T-helper 2 cell (primary cell): Measurements from ENCODE around the gene RPA1.
"Not testable (repeated sequence)": the region's sequence is repeated elsewhere in the genome, so short reads cannot be mapped to it uniquely, and the experiment has no call there.

Experiments
- DNase-seq, 5 experiments: peaks; one replicate each; pipeline versions ENCODE4 v3.0.0 to v3.0.0-alpha.2; 2012 to 2022
- total RNA-seq, 2 donors: gene quantifications; one replicate each; lab custom pipeline; 2026; lab: John Stamatoyannopoulos, UW

Gene RPA1
- 21.5 to 46.5 reads per million in 2 donors for total RNA-seq

DNA sequence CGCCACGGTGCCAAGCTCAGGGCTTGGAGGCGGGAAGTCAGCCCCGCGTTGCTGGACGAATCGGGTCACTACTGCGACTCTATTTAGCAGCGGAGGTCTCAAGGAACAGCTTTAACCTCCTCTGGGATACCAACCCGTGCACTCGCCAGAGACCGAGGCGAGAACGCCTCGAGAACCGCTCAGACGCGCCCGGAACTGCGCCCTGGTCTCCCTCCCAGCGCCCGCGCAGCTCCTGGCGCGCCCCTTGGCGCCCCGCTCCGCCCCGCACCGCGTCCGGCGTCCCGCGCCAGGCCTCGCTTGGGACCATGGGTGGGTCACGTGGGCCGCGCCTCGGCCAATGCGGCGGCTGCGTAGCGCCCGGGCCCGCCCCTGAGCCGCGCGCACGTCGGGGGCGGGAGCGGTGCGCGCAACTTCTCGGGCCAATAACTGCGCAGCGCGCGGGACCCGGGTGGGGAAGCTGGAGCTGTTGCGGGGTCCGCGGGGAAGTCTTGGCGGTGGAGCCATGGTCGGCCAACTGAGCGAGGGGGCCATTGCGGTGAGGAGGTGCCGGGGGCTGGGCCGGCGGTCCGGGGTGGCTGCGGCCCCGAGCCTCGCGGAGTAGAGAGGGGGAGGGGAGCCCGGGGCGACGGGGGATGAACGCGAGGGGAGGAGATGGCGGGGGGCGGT is at the start of gene RPA1, which contains the start of gene SMYD4:
TSS of gene RPA1 (plus strand) at position 414 of the 666 bp plus-strand sequence. CDS start at position 503, 89 bp downstream.
TSS of gene SMYD4 (minus strand) at position 311 of the 666 bp plus-strand sequence. CDS start 1,908 bp downstream, outside the sequence.
- peak; percentile 80 to 94 (median 84) for DNase-seq

DNA sequence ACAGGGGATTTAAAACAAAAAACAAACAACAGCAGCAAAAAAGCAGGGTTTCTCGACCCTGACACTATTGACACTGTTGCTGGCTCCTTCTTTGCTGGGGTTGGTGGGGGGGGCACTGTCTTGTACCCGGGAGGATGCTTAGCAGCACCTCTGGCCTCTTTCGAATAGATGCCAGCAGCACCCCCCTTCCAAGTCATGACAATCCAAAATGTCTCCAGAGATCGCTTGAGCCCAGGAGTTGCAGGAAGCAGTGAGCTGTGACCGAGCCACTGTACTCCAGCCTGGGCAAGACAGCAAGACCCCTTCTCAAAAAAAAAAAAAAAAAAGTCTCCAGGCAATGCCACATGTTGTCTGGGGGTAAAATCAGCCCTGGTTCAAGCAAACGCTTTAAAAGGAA is 47.6 kb upstream of the RPA1 start:
- no peak for DNase-seq

GRCh38 chr17:1783271-1783670 is 46.5 kb upstream of the RPA1 start:
- no peak for DNase-seq

- peak in 1 of 5 experiments; percentile 24 for DNase-seq
These were observed 45.8 kb upstream of the RPA1 start for GRCh38 chr17:1783834-1784611.

DNA sequence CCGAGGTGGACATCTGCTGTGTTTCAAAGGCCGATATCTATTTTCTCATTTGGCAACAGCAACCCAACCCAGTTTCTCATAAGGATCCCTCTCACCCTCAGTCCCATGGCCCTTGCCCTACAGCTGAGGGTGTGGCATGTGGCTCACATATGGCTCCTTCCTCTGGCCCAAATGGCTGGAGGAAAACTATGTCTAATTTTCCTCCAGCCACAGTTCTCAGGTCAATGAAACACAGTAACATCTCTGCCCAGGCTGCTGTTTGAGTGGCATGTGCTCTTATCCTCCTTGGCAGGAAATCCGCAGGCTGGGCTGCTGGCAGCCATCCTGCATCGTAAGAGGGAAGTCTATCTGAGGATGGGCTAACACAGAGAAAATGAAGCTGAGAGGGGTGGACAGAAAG is 43.9 kb upstream of the RPA1 start:
- DNase-seq: no peak

DNA sequence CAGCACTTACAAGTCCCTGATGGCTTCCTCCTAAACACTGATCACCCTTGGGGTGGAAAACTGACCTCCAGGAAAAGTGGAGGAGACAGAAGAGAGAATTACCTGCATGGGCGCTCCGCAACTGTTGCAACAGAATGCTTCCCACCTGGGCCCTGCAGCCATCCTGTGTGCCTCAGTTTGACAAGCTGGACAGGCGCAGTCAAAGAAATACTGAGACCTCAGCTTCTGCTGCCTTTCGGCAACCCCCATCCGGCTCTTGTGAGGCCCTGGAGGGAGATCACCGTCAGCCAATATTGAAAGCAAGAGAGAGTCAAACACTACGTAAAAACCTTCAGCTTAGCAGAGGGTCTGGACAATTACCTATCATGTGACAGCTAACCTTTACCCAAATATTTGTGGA is 43.1 kb upstream of the RPA1 start:
- DNase-seq: no peak

- no peak for DNase-seq
These were observed 42.4 kb upstream of the RPA1 start for GRCh38 chr17:1787301-1787902.

GRCh38 chr17:1789936-1790335 is 39.9 kb upstream of the RPA1 start:
- no peak for DNase-seq

GRCh38 chr17:1792495-1793446 is 37.0 kb upstream of the RPA1 start:
- DNase-seq: no peak

GRCh38 chr17:1793447-1793806 is 36.4 kb upstream of the RPA1 start:
- no peak for DNase-seq

DNA sequence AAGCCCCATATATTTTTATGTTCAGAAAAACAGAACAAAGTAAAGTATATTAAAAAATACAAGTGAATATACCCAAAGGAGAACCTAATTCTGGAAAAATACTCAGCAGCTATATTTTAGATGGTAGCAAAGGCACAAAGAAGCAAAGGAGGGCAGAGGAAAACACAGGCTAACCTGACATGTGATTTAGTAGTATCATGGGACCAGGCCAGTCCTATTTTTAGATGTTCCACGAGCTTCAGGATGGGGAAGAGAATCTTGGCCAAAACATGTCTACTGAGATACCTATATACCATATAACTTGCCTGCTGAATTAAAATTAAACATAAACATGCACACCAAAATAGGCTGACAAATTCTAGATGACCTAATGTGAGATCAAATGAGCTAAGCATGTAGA is 33.0 kb upstream of the RPA1 start:
- no peak for DNase-seq

DNA sequence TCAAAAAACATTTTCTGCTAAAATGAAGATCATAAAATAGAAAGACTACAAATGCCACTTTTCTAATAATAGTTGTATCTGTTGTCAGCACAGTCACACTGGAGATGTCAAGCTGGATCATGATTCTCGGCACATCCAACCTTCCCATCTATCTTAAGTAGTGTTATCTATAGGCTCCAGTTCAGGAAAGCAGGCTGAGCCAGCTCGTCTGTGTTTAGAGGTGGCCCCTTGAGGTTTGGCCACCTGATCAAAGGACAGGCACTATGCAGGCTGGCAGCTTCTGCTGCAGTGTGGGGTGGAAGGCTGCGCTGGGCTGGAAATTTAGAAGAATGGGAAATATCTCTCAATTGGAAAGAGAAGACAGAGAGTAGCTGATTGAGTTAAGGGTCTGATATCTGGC is 32.5 kb upstream of the RPA1 start:
- no peak for DNase-seq

- DNase-seq: not testable (repeated sequence)
These were observed 32.0 kb upstream of the RPA1 start for GRCh38 chr17:1797846-1798245.

DNA sequence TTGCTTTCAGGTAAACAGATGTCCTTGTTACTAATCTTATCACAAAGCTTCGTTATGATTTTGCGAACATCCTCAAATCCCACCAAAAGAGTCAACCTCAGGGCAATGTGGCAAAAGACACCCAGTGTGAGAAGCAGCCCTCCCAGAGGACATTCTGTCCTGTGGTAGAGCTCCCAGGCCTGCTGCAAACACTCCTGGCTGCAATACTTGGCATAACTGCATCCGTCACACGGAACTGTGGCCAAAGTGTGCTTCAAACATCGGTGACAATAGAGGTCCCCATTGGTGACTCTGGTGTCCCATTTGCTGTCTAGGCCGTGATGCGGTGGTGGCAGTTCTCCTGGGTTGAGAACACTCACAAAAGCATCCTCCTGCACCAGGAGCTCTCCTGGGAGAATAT is 29.6 kb upstream of the RPA1 start:
- no peak for DNase-seq

DNA sequence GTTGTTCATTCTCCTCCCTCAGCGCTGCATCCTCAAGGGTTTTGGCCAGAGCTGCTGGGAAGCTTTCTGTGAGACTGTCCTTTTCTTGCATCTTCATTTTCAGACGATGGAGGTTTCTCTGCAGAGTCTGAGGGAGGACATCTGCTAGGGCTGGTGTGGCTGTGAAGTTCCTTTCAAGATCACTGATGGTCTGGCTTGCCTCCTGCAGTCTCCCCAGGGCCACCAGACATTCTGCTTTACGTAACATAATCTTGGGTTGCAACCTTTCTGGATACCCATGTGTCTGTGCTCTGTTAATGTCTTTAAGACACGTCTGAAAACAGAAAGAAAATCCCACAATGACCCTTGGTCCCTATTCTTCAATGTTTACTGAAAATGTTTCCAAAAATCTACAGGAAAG is 29.1 kb upstream of the RPA1 start:
- DNase-seq: no peak

- no peak for DNase-seq
These were observed 27.4 kb upstream of the RPA1 start for GRCh38 chr17:1802429-1802828.

GRCh38 chr17:1803280-1803679 is 26.5 kb upstream of the RPA1 start:
- no peak for DNase-seq

GRCh38 chr17:1807890-1808289 is 21.9 kb upstream of the RPA1 start:
- DNase-seq: no peak

DNA sequence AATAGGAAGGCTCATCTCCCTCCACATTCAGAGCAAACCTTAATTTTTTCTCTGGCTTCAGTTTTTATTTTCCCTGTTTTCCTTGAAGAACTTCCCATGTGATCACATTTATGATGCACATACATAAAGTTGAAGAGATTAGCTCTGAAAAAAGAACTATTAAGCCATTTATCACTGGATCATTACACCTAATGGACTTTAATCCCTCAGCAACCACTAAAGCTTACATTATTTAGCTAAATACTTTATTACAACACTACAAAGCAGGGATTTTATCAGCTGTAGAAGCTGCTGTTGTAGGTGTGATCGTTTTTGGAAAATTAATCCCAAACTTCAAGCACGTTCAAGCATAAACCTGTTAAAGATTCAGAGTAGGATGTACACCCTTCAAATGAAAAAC is 21.2 kb upstream of the RPA1 start:
- no peak for DNase-seq

DNA sequence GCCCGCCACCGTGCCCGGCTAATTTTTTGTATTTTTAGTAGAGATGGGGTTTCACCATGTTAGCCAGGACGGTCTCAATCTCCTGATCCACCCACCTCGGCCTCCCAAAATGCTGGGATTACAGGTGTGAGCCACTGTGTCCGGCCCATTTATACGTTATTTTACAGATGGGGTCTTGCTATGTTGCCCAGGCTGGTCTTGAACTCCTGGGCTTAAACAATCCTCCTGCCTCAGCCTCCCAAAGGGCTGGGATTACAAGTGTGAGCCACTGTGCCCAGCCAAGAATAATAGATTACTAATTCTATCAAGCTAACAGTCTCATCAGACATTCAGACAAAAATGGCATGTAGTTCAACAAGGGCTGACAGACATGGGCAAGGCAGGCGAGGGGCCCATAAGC is 20.0 kb upstream of the RPA1 start:
- not testable (repeated sequence) for DNase-seq

GRCh38 chr17:1810450-1811103 is 19.2 kb upstream of the RPA1 start:
- no peak for DNase-seq

DNA sequence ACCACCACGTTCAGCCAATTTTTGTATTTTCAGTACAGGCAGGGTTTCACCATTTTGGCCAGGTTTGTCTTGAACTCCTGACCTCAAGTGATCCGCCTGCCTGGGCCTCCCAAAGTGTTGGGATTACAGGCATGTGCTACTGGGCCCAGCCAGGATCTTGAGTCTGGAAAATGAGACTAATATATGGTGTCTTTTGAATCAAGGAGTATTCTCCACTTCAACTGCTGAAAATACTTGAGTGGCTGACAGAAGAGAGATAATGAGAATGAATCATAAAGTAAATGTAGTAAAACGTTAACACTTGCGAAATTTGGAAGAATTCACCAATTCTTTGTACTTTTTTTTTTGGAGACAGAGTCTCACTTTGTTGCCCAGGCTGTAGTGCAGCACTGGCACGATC is 16.7 kb upstream of the RPA1 start:
- no peak for DNase-seq
